Nephron progenitor cell (in vitro differentiated cells): ENCODE results near the gene KIAA2012.
"Not testable (repeated sequence)": the region's sequence is repeated elsewhere in the genome, so short reads cannot be mapped to it uniquely, and the experiment has no call there.

Source experiments
- DNase-seq: peaks from one replicate; pipeline ENCODE4 v3.0.0; 2021
- H3K27ac Mint-ChIP-seq: 2 replicates; pipeline ENCODE4 v1.8.0; 2021; ENCODE audit warnings: mild to moderate bottlenecking, moderate library complexity, mixed read lengths
- H3K27me3 Mint-ChIP-seq: 2 replicates; pipeline ENCODE4 v1.8.0; 2021; ENCODE audit warnings: mild to moderate bottlenecking, low read depth, mixed read lengths; ENCODE audit not compliant: poor library complexity
- H3K36me3 Mint-ChIP-seq: 2 replicates; pipeline ENCODE4 v1.8.0; 2021; ENCODE audit warnings: low read depth, mixed read lengths
- H3K4me1 Mint-ChIP-seq: 2 replicates; pipeline ENCODE4 v1.8.0; 2021; ENCODE audit warnings: mixed read lengths
- H3K4me3 Mint-ChIP-seq: 2 replicates; pipeline ENCODE4 v1.8.0; 2021; ENCODE audit warnings: mild to moderate bottlenecking, moderate library complexity, mixed read lengths
- H3K9me3 Mint-ChIP-seq: 2 replicates; pipeline ENCODE4 v1.8.0; 2021; ENCODE audit warnings: mild to moderate bottlenecking, moderate library complexity, mixed read lengths
- CTCF ChIP-seq: fragments of 200-600 bp; sonication (generic); IDR thresholded peaks from 2 replicates; pipeline ENCODE4 v1.5.0; 2021; ENCODE audit warnings: antibody characterized with exemption

Gene KIAA2012

GRCh38 chr2:202237787-202238233 is 164.8 kb downstream of the KIAA2012 start:
- H3K27me3 Mint-ChIP-seq: peaks cover 10% of the 10 kb centered on the region

GRCh38 chr2:202238234-202239197 is 165.5 kb downstream of the KIAA2012 start, which contains the start of gene SUMO1:
TSS of gene SUMO1 (minus strand) at chr2:202238597. CDS start at chr2:202238451, 146 bp downstream.
- H3K4me1 Mint-ChIP-seq: peaks cover 26% of the 10 kb centered on the region
- peaks cover 10% of the 10 kb centered on the region for H3K27me3 Mint-ChIP-seq
- peak; percentile 89 for DNase-seq
- H3K4me3 Mint-ChIP-seq: peak within 1 kb of the TSS; percentile 99
- peak within 1 kb of the TSS; percentile 99 for H3K27ac Mint-ChIP-seq
- H3K9me3 Mint-ChIP-seq: no peaks in the 10 kb centered on the region
- peaks cover 4% of the 10 kb centered on the region for H3K36me3 Mint-ChIP-seq
- TF ChIP-seq CTCF: no peak

More at GRCh38 chr2:202237787-202238233, 164.8 kb downstream of the KIAA2012 start:
- TF ChIP-seq CTCF: no peak
- peak; percentile 53 for DNase-seq
- peaks cover 30% of the 10 kb centered on the region for H3K4me1 Mint-ChIP-seq
- peak overlapping the region; percentile 99 for H3K4me3 Mint-ChIP-seq
- H3K36me3 Mint-ChIP-seq: peaks cover 11% of the 10 kb centered on the region
- H3K27ac Mint-ChIP-seq: peak overlapping the region; percentile 99
- H3K9me3 Mint-ChIP-seq: no peaks in the 10 kb centered on the region

GRCh38 chr2:202247710-202248109 is 174.7 kb downstream of the KIAA2012 start:
- H3K27me3 Mint-ChIP-seq: peaks cover 14% of the 10 kb centered on the region
- H3K9me3 Mint-ChIP-seq: peaks cover 16% of the 10 kb centered on the region
- not testable (repeated sequence) for H3K4me1 Mint-ChIP-seq, H3K4me3 Mint-ChIP-seq, H3K36me3 Mint-ChIP-seq, H3K27ac Mint-ChIP-seq, DNase-seq

GRCh38 chr2:202249521-202250253 is 176.6 kb downstream of the KIAA2012 start:
- no peak for DNase-seq

GRCh38 chr2:202251494-202251893 is 178.4 kb downstream of the KIAA2012 start:
- H3K36me3 Mint-ChIP-seq: peaks cover 5% of the 10 kb centered on the region

More at GRCh38 chr2:202249521-202250253, 176.6 kb downstream of the KIAA2012 start:
- Mint-ChIP-seq H3K27me3 (peaks cover 11% of the 10 kb centered on the region), H3K27ac (no peak overlapping the region), H3K4me1 (peaks cover 6% of the 10 kb centered on the region), H3K9me3 (peaks cover 16% of the 10 kb centered on the region), H3K4me3 (peak overlapping the region; percentile 54), H3K36me3 (peaks cover 5% of the 10 kb centered on the region)
- no peak for TF ChIP-seq CTCF

More at GRCh38 chr2:202251494-202251893, 178.4 kb downstream of the KIAA2012 start:
- Mint-ChIP-seq H3K4me3 (no peak overlapping the region), H3K9me3 (peaks cover 16% of the 10 kb centered on the region), H3K4me1 (peaks cover 6% of the 10 kb centered on the region), H3K27me3 (peaks cover 8% of the 10 kb centered on the region), H3K27ac (no peak overlapping the region)
- DNase-seq: no peak
- TF ChIP-seq CTCF: no peak
